Measurements from ENCODE around the gene NRG2. TPM values are rescaled to one million over a fixed set of nuclear protein-coding genes. Genes with fewer than 3 reads are reported as not detected.

NRG2 gene
- total and polyA plus RNA-seq, 2 of the 8 experiments (the other 6 are each of a cell fraction or from before 2014, with no cell fraction given) = 0.27 to 0.54 TPM

- TF ChIP-seq CHD7 (IDR thresholded peaks at IDR 0.05; ENCODE audit: insufficient replicate concordance, low read length) = no peak
- TF ChIP-seq RBBP5 (IDR thresholded peaks at IDR 0.05; ENCODE audit: borderline replicate concordance, low read depth, low read length) = no peak
- no peak for TF ChIP-seq HDAC6 (IDR thresholded peaks at IDR 0.05; ENCODE audit: low read depth, low read length)
- no peak for TF ChIP-seq HDAC2 (IDR thresholded peaks at IDR 0.05; ENCODE audit: borderline replicate concordance in 1 of 2, low read depth in 2 of 2, low read length in 2 of 2)
- TF ChIP-seq TCF12 (IDR thresholded peaks at IDR 0.05; ENCODE audit: low read depth, low read length) = no peak
- TF ChIP-seq MAX (IDR thresholded peaks at IDR 0.05) = no peak
- no peak for TF ChIP-seq CTCF (IDR thresholded peaks at IDR 0.05; ENCODE audit: control extremely low read depth in 1 of 3, insufficient read depth in 1 of 3, low read depth in 1 of 3, low read length in 3 of 3)
Observed at GRCh38 chr5:140060816-140061215, 17.7 kb upstream of the NRG2 start (continued).

Data from H1 (cell line).